SK-N-SH (cell line): Measurements from ENCODE around the gene UBR3. TPM values are rescaled to one million over a fixed set of nuclear protein-coding genes. Genes with fewer than 3 reads are reported as not detected.

ENCODE experiments used
- CTCF ChIA-PET: fragments of 300-600, 350-600 bp; formaldehyde crosslinking; extraction: SDS; loops from one replicate; lab custom pipeline; 2021; lab: Yijun Ruan, JAX
- POLR2A ChIA-PET: fragments of 350-600 bp; sonication (Branson Sonifier 250); formaldehyde crosslinking; extraction: SDS; loops from one replicate; lab custom pipeline; 2020; ENCODE audit warnings: antibody characterized with exemption, inconsistent platforms; lab: Yijun Ruan, JAX
- DNase-seq: peaks from one replicate; pipeline ENCODE4 v3.0.0; 2012
- H2AFZ ChIP-seq: fragments of 200-600 bp; sonication (generic); 2 replicates; pipeline ENCODE4 v1.8.1; 2016; ENCODE audit warnings: antibody characterized with exemption, mild to moderate bottlenecking, low read depth
- H3F3A ChIP-seq: fragments of 200-600 bp; sonication (generic); replicated peaks from 2 replicates; pipeline ENCODE3; 2016; ENCODE audit warnings: antibody characterized with exemption, mild to moderate bottlenecking; ENCODE audit not compliant: insufficient read depth
- H3K27ac ChIP-seq, 2 experiments: fragments of 200-500 bp in 1 of 2; fragments of 200-600 bp in 1 of 2; sonication (Bioruptor generic) in 1 of 2; sonication (generic), shearing (Covaris generic) in 1 of 2; 2 replicates each; pipeline versions ENCODE4 v1.5.1 to v1.6.1; 2014 to 2016; ENCODE audit warnings: low read depth in 2 of 2, inconsistent platforms in 1 of 2, low read length in 1 of 2, mild to moderate bottlenecking in 1 of 2, mixed read lengths in 1 of 2
- H3K27me3 ChIP-seq: fragments of 200-600 bp; sonication (generic), shearing (Covaris generic); 2 replicates; pipeline ENCODE4 v1.6.1; 2016; ENCODE audit warnings: mixed run types; ENCODE audit not compliant: insufficient read depth
- H3K36me3 ChIP-seq, 2 experiments: fragments of 200-500 bp in 1 of 2; fragments of 200-600 bp in 1 of 2; sonication (Bioruptor generic) in 1 of 2; sonication (generic) in 1 of 2; replicated peaks in 1 of 2; 2 replicates each; pipeline versions ENCODE3 to v1.5.1; 2014 to 2016; ENCODE audit warnings: low read length in 1 of 2, mild to moderate bottlenecking in 1 of 2; ENCODE audit not compliant: insufficient read depth in 2 of 2, control insufficient read depth in 1 of 2
- H3K4me1 ChIP-seq, 2 experiments: fragments of 200-500 bp in 1 of 2; fragments of 200-600 bp in 1 of 2; sonication (Bioruptor generic) in 1 of 2; sonication (generic), shearing (Covaris generic) in 1 of 2; 2 replicates each; pipeline versions ENCODE4 v1.5.1 to v1.6.1; 2014 to 2016; ENCODE audit warnings: low read depth in 1 of 2, low read length in 1 of 2, mixed run types in 1 of 2; ENCODE audit not compliant: insufficient read depth in 2 of 2, control insufficient read depth in 1 of 2
- H3K4me2 ChIP-seq: fragments of 200-600 bp; sonication (generic), shearing (Covaris generic); 2 replicates; pipeline ENCODE4 v1.6.1; 2017; ENCODE audit warnings: mixed run types
- H3K4me3 ChIP-seq, 2 experiments: fragments of 200-500 bp in 1 of 2; fragments of 200-600 bp in 1 of 2; sonication (Bioruptor generic) in 1 of 2; sonication (generic), shearing (Covaris generic) in 1 of 2; 2 replicates each; pipeline versions ENCODE4 v1.5.1 to v1.8.1; 2014 to 2016; ENCODE audit warnings: low read depth in 2 of 2, inconsistent platforms in 1 of 2, low read length in 1 of 2, mild to moderate bottlenecking in 1 of 2, mixed read lengths in 1 of 2, moderate library complexity in 1 of 2
- H3K79me2 ChIP-seq: fragments of 200-600 bp; sonication (generic); 2 replicates; pipeline ENCODE4 v1.8.1; 2017; ENCODE audit warnings: mild to moderate bottlenecking; ENCODE audit not compliant: insufficient read depth
- H3K9ac ChIP-seq: fragments of 200-600 bp; sonication (generic); 2 replicates; pipeline ENCODE4 v1.6.1; 2017; ENCODE audit warnings: mixed run types
- H3K9me2 ChIP-seq: fragments of 200-600 bp; sonication (generic); 2 replicates; pipeline ENCODE4 v1.6.1; 2017; ENCODE audit warnings: mixed run types
- H3K9me3 ChIP-seq: fragments of 200-600 bp; sonication (generic); 2 replicates; pipeline ENCODE4 v1.6.1; 2017; ENCODE audit warnings: mixed run types, mild to moderate bottlenecking, moderate library complexity
- H4K20me1 ChIP-seq: fragments of 200-600 bp; sonication (generic); 2 replicates; pipeline ENCODE4 v1.6.1; 2017; ENCODE audit warnings: mild to moderate bottlenecking, mixed run types; ENCODE audit not compliant: insufficient read depth
- CHD2 ChIP-seq: fragments of 150-350 bp; IDR thresholded peaks from 2 replicates; pipeline ENCODE4 v1.6.1; 2018; ENCODE audit warnings: low read length; ENCODE audit not compliant: partially characterized antibody
- ELF1 ChIP-seq: IDR thresholded peaks from 2 replicates; pipeline ENCODE4 v1.4.0; 2012
- EP300 ChIP-seq, 2 experiments: IDR thresholded peaks; 2 replicates each; pipeline versions ENCODE4 v1.4.0 to v1.6.1; 2012; ENCODE audit warnings: borderline replicate concordance in 1 of 2, low read depth in 1 of 2, low read length in 1 of 2
- FOXM1 ChIP-seq: IDR thresholded peaks from 2 replicates; pipeline ENCODE4 v1.4.0; 2012; ENCODE audit warnings: low read depth, mild to moderate bottlenecking
- GABPA ChIP-seq: IDR thresholded peaks from 2 replicates; pipeline ENCODE4 v1.4.0; 2012; ENCODE audit warnings: low read depth, mild to moderate bottlenecking
- MXI1 ChIP-seq: IDR thresholded peaks from 2 replicates; pipeline ENCODE4 v1.6.1; 2012; ENCODE audit warnings: mild to moderate bottlenecking, low read depth, low read length, improper control_type of control experiment
- NRF1 ChIP-seq: IDR thresholded peaks from 2 replicates; pipeline ENCODE4 v1.6.1; 2012; ENCODE audit warnings: low read depth, mild to moderate bottlenecking, low read length
- POLR2AphosphoS5 ChIP-seq: IDR thresholded peaks from 2 replicates; pipeline ENCODE4 v1.6.1; 2012; ENCODE audit warnings: low read depth, low read length
- RCOR1 ChIP-seq: fragments of 150-350 bp; IDR thresholded peaks from 2 replicates; pipeline ENCODE4 v1.6.1; 2017; ENCODE audit warnings: antibody characterized with exemption, low read length
- RFX5 ChIP-seq: IDR thresholded peaks from 2 replicates; pipeline ENCODE4 v1.6.1; 2012; ENCODE audit warnings: mild to moderate bottlenecking, improper control_type of control experiment, low read length
- SMC3 ChIP-seq: IDR thresholded peaks from 2 replicates; pipeline ENCODE4 v1.6.1; 2012; ENCODE audit warnings: low read depth, low read length, improper control_type of control experiment
- TEAD4 ChIP-seq: IDR thresholded peaks from 2 replicates; pipeline ENCODE4 v1.4.0; 2012; ENCODE audit warnings: mild to moderate bottlenecking, borderline replicate concordance; ENCODE audit not compliant: insufficient read depth
- WGBS: methylation state at CpG from one replicate; pipeline ENCODE4 v1.1.6; 2017; ENCODE audit warnings: low lambda C conversion rate; 5-methylcytosine and 5-hydroxymethylcytosine counted together
- polyA plus RNA-seq, 3 experiments: library from polyadenylated mRNA; depleted of rRNA; stranded (reverse); fragments of >200 nt; gene quantifications; 2 replicates each; pipeline ENCODE4 v1.2.3, GENCODE V29; 2012
- TF ChIP-seq, protein P1 (sequence below): fragments of 200-600 bp; sonication (generic); IDR thresholded peaks from 2 replicates; pipeline ENCODE4 v1.6.1; 2017; ENCODE audit warnings: antibody characterized with exemption, mild to moderate bottlenecking, moderate library complexity
- TF ChIP-seq, protein P2 (sequence below): fragments of 150-350 bp; IDR thresholded peaks from 2 replicates; pipeline ENCODE4 v1.6.1; 2017; ENCODE audit warnings: antibody characterized with exemption, low read length, low read depth, borderline replicate concordance
- TF ChIP-seq, protein P3 (sequence below): fragments of 150-350 bp; IDR thresholded peaks from 2 replicates; pipeline ENCODE4 v1.6.1; 2016; ENCODE audit warnings: mild to moderate bottlenecking, low read depth, low read length
- TF ChIP-seq, protein P4 (sequence below): IDR thresholded peaks from 2 replicates; pipeline ENCODE4 v1.4.0; 2012; ENCODE audit warnings: low read depth, borderline replicate concordance

Gene UBR3
- polyA plus RNA-seq, 1 of the 3 experiments (the other 2 are of a cell fraction), result 5.2 TPM

GRCh38 chr2:169925968-169926367 is 98.7 kb downstream of the UBR3 start:
- Histone ChIP-seq H3K9ac (no peak overlapping the region), H3K9me2 (no peaks in the 10 kb centered on the region), H3K27me3 (no peaks in the 10 kb centered on the region), H3K36me3 (peaks cover 21 to 34% of the 10 kb centered on the region in 2 experiments), H3F3A (peaks cover 16% of the 10 kb centered on the region), H3K79me2 (no peaks in the 10 kb centered on the region), H3K27ac (no peak overlapping the region), H3K4me2 (no peak overlapping the region), H3K4me3 (no peak overlapping the region), H3K9me3 (no peaks in the 10 kb centered on the region), H2AFZ (no peak overlapping the region), H3K4me1 (no peaks in the 10 kb centered on the region), H4K20me1 (no peaks in the 10 kb centered on the region)
- TF ChIP-seq GABPA, result no peak
- no peak for TF ChIP-seq TEAD4
- TF ChIP-seq, protein P1, sequence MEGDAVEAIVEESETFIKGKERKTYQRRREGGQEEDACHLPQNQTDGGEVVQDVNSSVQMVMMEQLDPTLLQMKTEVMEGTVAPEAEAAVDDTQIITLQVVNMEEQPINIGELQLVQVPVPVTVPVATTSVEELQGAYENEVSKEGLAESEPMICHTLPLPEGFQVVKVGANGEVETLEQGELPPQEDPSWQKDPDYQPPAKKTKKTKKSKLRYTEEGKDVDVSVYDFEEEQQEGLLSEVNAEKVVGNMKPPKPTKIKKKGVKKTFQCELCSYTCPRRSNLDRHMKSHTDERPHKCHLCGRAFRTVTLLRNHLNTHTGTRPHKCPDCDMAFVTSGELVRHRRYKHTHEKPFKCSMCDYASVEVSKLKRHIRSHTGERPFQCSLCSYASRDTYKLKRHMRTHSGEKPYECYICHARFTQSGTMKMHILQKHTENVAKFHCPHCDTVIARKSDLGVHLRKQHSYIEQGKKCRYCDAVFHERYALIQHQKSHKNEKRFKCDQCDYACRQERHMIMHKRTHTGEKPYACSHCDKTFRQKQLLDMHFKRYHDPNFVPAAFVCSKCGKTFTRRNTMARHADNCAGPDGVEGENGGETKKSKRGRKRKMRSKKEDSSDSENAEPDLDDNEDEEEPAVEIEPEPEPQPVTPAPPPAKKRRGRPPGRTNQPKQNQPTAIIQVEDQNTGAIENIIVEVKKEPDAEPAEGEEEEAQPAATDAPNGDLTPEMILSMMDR, result no peak
- TF ChIP-seq NRF1, result no peak
- TF ChIP-seq CHD2, result no peak
- no peak for TF ChIP-seq MXI1
- TF ChIP-seq FOXM1, result no peak
- TF ChIP-seq, protein P2, sequence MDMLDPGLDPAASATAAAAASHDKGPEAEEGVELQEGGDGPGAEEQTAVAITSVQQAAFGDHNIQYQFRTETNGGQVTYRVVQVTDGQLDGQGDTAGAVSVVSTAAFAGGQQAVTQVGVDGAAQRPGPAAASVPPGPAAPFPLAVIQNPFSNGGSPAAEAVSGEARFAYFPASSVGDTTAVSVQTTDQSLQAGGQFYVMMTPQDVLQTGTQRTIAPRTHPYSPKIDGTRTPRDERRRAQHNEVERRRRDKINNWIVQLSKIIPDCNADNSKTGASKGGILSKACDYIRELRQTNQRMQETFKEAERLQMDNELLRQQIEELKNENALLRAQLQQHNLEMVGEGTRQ, result no peak
- TF ChIP-seq EP300 (IDR thresholded peaks at IDR 0.05; ENCODE audit: borderline replicate concordance in 1 of 2, low read depth in 1 of 2, low read length in 1 of 2), result no peak
- TF ChIP-seq, protein P3, sequence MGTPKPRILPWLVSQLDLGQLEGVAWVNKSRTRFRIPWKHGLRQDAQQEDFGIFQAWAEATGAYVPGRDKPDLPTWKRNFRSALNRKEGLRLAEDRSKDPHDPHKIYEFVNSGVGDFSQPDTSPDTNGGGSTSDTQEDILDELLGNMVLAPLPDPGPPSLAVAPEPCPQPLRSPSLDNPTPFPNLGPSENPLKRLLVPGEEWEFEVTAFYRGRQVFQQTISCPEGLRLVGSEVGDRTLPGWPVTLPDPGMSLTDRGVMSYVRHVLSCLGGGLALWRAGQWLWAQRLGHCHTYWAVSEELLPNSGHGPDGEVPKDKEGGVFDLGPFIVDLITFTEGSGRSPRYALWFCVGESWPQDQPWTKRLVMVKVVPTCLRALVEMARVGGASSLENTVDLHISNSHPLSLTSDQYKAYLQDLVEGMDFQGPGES, result no peak
- TF ChIP-seq ELF1, result no peak
- TF ChIP-seq, protein P4, sequence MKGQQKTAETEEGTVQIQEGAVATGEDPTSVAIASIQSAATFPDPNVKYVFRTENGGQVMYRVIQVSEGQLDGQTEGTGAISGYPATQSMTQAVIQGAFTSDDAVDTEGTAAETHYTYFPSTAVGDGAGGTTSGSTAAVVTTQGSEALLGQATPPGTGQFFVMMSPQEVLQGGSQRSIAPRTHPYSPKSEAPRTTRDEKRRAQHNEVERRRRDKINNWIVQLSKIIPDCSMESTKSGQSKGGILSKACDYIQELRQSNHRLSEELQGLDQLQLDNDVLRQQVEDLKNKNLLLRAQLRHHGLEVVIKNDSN, result no peak
- no peak for TF ChIP-seq POLR2AphosphoS5
- TF ChIP-seq SMC3, result no peak
- no peak for TF ChIP-seq RCOR1
- no peak for TF ChIP-seq RFX5
- ChIA-PET POLR2A (no interaction called here), CTCF (no interaction called here)
- DNase-seq, result no peak
- WGBS, result 97% methylated on average over 2 of the region's 2 CpGs
